ENCODE data around the gene NFIC.

NFIC gene

DNA sequence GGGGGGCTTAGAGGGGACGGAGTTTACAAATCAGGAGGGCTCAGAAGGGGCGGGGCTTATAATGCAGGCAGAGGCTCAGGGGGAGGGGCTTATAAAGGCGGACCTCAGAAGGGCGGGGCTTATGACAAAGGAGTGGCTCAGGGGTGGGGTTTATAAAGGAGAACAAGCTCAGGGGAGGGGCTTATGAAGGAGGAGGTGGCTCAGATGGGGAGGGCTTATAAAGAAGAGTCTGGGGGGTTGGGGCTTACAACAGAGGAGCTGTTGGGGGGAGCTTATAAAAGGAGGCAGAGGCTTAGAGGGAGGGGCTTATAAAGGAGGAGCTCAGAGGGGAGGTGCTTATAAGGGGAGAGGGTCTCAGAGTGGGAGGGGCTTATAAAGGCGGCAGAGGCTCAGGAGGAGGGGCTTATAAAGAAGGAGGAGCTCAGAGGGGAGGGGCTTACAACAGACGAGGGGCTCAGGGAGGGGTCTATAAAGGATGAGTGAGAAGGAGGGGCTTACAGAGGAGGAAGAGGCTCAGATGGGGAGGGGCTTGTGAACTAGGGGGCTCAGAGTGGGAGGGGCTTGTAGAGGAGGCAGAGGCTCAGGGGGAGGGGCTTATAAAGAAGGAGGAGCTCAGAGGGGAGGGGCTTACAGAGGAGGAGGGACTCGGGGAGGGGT, 112.9 kb downstream of the NFIC start:
- H3K4me3 ChIP-seq (ENCODE audit: low read length) = no peak overlapping the region
- DNase-seq (ENCODE audit: low read depth) = no peak
- TF ChIP-seq, protein P1, sequence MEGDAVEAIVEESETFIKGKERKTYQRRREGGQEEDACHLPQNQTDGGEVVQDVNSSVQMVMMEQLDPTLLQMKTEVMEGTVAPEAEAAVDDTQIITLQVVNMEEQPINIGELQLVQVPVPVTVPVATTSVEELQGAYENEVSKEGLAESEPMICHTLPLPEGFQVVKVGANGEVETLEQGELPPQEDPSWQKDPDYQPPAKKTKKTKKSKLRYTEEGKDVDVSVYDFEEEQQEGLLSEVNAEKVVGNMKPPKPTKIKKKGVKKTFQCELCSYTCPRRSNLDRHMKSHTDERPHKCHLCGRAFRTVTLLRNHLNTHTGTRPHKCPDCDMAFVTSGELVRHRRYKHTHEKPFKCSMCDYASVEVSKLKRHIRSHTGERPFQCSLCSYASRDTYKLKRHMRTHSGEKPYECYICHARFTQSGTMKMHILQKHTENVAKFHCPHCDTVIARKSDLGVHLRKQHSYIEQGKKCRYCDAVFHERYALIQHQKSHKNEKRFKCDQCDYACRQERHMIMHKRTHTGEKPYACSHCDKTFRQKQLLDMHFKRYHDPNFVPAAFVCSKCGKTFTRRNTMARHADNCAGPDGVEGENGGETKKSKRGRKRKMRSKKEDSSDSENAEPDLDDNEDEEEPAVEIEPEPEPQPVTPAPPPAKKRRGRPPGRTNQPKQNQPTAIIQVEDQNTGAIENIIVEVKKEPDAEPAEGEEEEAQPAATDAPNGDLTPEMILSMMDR (IDR thresholded peaks at IDR 0.05; ENCODE audit: insufficient read depth, low read depth, low read length, missing control alignments) = no peak

DNA sequence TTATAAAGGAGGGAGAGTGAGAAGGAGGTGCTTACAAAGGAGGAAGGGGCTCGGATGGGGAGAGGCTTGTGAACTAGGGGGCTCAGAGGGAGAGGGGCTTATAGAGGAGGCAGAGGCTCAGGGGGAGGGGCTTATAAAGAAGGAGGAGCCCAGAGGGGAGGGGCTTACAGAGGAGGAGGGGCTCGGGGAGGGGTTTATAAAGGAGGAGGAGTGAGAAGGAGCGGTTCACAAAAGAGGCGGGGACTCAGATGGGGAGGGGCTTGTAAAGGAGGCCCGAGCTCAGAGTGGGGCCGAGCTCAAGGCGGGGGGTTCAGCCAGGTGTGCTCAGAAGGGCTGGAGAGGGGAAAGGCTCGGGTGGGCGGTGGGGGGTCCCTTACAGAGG, 113.4 kb downstream of the NFIC start:
- TF ChIP-seq, protein P1 (IDR thresholded peaks at IDR 0.05; ENCODE audit: insufficient read depth, low read depth, low read length, missing control alignments) = no peak
- no peak overlapping the region for H3K4me3 ChIP-seq (ENCODE audit: low read length)
- DNase-seq (ENCODE audit: low read depth) = peak; percentile 36

DNA sequence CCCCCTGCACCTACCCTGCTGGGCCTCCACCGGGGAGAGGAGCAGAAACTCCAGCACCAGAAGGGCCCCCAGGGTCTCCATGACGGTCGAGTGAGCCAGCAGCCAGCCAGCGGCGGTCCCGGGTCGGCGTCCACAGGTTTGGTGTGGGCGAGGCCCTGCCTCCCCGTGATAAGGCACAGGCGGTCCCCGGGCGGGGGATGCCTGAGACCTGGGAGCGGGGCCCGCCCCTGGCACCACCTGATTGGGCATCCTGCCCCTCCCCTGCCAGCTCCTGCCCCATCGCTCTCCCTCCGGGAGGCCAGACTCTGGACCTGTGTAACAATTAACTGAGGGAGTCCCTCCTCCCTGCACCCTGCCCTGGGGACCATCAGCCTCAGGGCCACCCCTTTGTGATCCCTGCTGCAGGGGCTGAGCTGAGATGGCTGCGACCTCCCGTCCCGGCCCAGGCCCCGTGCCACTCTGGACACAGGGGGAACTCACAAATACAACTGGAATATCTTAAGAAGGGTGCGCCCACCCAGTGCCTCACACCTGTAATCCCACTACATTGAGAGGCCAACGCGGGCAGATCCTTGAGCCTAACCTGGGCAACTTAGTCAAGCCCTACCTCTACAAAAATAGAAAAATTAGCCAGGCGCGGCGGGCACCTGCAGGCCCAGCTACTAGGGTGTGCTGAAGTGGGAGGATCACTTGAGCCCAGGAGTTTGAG, 114.2 kb downstream of the NFIC start, which contains the start of gene SMIM24:
SMIM24 (minus strand) TSS at position 143 of the 709 bp plus-strand sequence; CDS start at position 81, 62 bp downstream.
- TF ChIP-seq, protein P1 (IDR thresholded peaks at IDR 0.05; ENCODE audit: insufficient read depth, low read depth, low read length, missing control alignments) = no peak
- no peak for DNase-seq (ENCODE audit: low read depth)
- no peak within 1 kb of the TSS for H3K4me3 ChIP-seq (ENCODE audit: low read length)

DNA sequence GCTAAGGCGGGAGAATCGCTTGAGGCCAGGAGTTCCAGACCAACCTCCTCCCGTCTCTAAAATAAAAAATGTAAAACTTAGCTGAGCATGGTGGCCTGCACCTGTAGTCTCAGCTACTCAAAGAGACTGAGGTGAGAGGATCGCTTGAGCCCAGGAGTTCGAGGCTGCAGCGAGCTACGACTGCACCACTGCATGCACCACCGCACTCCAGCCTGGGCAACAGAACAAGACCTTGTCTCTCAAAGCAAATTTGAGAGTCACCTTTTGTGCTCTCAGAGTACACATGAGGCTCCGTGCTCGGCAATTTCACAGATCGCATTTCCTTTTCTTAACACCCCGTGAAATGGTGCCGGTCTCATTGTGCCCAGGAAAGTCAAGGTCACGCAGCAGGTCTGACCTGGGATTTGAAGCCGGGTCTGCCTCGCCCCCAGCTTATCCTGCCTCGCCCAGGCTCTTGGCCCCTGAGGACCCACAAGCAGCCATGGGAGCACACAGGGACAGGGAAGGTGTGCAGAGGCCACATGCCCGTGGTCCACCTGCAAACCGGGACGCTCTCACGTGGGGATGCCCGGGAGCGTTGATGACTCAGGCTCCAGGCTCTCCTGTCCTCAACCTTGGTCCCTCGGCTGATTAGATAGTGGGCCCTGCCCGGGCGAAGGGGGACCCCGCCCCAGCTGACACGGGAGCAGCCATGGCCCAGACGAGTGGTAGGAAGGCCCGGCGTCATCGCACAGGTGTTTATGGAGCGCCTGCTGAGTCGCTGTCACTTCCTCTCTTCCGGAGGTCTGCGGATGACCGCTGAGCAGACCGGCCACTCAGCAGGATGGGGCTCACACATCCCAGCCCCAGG, 115.1 kb downstream of the NFIC start:
- TF ChIP-seq, protein P1 (IDR thresholded peaks at IDR 0.05; ENCODE audit: insufficient read depth, low read depth, low read length, missing control alignments) = no peak
- no peak for DNase-seq (ENCODE audit: low read depth)

DNA sequence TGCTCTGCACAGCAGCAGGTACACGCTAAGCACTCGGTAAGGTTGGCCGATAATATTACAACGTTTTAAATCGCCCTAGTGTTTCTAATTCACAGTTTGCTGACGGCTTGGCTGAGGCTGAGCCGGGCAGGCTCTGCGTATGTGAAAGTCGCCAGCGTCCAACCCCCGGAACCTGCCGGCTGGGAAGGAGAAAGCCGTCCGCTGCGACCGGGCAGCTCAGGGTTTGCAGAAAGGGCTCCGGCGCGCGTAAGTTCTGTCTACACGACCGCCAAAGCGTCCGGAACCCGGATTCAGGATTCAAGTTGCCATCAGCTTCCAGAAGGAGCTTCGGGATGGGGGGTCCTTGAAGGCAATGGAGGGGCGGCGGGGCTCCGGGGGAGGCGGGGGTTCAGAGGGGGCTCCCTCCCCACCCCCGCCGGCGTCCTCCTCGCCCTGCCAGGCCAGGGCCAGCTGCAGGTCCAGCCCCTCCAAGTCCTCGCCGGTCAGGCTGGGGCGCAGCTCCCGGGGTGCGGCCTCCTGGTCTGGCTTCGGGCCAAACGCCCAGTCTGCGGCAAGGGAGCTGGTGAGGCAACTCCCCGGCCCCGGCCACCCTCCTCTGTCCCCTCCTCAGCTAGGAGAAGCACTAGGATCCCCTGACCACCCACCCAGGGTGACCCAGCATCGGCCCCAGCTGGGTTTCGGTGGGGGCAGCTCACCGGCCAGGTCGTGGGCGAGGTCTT, 116.3 kb downstream of the NFIC start:
- no peak for DNase-seq (ENCODE audit: low read depth)
- TF ChIP-seq, protein P1 (IDR thresholded peaks at IDR 0.05; ENCODE audit: insufficient read depth, low read depth, low read length, missing control alignments) = no peak
- no peak overlapping the region for H3K4me3 ChIP-seq (ENCODE audit: low read length)

More for the DNA sequence above, 115.1 kb downstream of the NFIC start:
- no peak overlapping the region for H3K4me3 ChIP-seq (ENCODE audit: low read length)

DNA sequence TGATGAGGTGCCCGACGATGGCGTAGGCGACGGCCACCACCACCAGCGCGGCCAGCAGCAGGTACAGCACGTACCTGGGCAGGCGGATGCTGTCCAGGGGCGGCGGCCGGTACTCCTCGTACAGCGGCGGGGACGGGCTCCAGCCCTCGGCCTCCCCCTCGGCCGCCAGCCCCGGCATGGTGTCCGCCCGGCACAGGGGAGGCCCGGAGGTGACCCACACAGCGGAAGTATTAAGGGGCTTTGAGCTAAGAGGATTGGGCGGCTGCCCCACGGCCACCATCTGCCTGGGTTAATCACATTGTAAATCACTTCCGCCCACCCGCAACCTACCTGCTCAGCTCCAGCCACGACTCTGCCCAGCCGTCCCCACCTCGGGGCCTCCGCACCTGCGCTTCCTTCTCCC, 116.8 kb downstream of the NFIC start, which contains the start of gene SMIM44:
SMIM44 (minus strand) TSS at position 216 of the 403 bp plus-strand sequence; CDS start at position 178, 38 bp downstream.
- no peak for DNase-seq (ENCODE audit: low read depth)
- TF ChIP-seq, protein P1 (IDR thresholded peaks at IDR 0.05; ENCODE audit: insufficient read depth, low read depth, low read length, missing control alignments) = no peak
- no peak within 1 kb of the TSS for H3K4me3 ChIP-seq (ENCODE audit: low read length)

All from epithelial cell of esophagus (primary cell).